Measurements from ENCODE around the gene FLVCR2.
"Not testable (repeated sequence)": the region's sequence is repeated elsewhere in the genome, so short reads cannot be mapped to it uniquely, and the experiment has no call there.

The FLVCR2 gene

DNA sequence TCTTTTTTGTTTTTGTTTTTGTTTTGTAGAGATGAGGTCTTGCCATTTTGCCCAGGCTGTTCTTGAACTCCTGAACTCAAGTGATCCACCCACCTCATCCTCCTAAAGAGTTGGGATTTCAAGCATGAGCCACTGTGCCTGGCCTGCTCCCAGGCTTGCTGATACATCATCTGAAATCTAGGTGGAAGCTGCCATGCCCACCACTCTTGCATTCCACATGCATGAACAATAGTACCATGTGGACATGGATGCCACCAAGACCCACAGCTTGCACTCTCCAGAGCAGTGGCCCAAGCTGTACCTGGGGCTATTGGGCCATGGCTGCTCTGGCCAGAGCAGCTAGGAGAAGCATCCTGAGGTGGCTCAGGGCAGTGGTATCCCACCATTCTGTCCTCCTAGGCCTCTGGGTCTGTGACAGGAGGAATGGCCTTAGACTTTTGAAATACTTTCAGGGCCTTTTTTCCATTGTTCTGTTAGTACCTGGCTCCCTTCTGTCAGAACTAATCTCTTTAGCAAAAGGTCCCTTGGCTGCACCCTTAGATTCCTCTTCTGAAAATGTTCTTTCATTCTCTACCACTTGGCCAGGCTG is 13.7 kb downstream of the FLVCR2 start:
- no peak for DNase-seq (ENCODE audit: low read depth)

DNA sequence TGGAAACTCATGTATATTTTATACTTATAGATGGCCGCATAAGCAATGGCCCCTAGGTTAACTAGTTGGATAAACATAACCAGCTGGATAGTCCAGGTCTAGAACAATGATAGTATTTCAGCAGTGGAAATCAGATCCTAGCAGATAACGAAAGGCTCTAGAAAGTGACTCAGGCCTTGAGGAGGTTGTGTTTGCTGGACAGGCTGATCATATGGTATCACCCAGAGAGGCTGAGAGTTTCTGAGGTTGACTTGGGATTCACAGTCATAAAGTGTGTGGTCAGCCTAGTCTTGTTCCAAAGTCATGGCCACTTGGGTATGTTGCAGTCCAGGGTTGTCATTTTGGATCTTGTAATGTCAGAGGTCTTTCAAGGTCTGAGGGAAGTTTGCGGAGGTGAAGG is 16.8 kb downstream of the FLVCR2 start:
- DNase-seq (ENCODE audit: low read depth), result no peak

DNA sequence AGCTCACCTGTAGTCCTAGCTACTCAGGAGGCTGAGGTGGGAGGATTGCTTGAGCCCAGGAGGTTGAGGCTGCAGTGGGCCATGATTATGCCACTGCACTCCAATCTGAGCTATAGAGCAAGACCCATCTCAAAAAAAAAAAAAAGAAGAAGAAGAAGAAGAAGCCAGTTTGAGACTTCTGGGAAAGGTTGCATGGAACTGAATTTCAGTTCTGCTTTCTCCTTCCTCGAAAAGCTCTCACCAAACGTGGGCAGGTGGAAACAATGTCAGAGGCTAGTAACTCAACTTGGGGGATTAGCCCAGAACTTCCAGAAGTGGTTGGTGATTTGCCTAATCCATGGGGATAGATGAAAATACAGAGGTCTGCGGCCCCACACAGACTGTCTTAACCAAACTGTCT is 18.7 kb downstream of the FLVCR2 start:
- DNase-seq (ENCODE audit: low read depth), result no peak

DNA sequence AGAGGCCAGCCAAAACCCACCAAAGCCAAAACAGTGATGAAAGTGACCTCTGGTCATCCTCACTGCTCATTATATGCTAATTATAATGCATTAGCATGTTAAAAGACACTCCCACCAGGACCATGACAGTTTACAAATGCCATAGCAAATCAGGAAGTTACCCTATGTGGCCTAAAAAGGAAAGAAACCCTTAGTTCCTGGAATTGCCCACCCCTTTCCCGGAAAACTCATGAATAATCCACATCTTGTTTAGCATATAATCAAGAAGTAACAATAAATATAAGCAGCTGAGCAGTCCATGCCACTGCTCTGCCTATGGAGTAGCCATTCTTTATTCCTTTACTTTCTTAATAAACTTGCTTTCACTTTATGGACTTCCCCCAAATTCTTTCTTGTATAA is 21.7 kb downstream of the FLVCR2 start:
- DNase-seq (ENCODE audit: low read depth), result not testable (repeated sequence)

DNA sequence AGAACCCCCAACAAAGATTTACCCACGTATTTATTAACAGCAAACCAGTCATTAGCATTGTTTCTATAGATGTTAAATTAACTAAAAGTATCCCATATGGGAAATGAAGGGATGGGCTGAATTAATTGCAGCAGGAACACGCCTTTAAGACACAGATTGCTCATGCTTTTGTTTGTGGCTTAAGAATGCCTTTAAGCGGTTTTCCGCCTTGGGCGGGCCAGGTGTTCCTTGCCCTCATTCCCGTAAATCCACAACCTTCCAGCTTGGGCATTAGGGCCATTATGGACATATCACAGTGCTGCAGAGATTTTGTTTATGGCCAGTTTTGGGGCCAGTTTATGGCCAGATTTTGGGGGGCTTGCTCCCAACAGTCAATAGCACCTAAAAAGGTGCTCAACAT is 22.6 kb downstream of the FLVCR2 start:
- not testable (repeated sequence) for DNase-seq (ENCODE audit: low read depth)

DNA sequence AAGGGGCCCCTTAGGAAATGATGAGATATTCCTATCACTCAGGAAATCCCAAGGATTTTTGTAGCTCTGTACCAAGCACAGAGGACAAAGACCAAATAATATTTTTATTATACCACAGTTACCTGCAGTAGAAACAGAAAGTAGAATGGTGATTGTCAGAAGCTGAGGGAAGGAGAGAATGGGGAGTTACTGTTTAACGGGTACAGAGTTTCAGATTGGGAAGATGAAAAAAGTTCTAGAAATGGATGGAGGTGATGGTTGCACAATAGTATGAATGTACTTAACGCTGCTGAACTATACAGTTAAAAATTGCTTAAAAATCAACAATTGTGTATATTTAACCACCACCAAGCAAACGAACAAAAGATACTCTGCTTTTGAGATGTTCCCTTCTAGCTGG is 24.1 kb downstream of the FLVCR2 start:
- no peak for DNase-seq (ENCODE audit: low read depth)

DNA sequence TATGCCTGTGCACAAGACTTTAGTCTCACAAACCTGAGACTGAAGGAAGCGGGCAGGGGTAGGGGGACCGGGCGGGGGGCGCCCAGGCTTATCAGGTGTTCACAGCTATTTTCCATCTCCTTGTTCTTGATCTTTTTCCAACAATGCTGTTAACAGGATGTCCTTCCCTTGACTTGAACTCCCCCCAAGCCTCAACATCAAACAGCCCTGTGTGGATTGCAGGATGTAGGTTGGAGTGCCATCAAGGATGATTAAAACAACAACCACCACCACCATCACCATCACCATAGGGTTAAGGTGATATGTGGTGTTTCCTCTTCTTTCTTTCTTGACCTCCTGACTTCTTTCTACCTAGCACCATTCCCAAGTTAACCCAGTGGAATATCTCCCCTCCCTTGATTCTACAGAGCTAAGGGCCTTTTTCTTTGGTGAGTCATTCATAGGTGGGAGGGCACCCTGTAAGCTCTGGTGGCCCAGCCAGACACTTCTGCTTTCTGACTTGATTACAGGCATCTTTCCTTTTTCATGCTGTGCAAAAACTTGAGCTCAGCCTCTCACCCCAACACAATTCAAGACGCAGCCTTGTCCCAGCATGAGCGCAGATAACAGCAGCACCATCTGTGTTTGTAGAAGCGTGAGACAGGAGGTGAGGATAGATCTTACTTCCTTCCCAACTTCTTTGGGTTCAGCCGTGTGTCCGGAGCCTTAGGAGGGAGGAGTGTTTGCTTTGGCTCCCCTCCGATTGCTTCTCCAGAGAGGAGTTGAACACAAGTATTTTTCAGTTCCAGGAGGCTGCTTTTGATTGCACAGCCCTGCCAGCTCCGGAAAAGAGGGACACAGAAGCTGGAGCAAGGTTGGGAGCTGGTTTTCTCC is 26.8 kb downstream of the FLVCR2 start:
- no peak for DNase-seq (ENCODE audit: low read depth)

DNA sequence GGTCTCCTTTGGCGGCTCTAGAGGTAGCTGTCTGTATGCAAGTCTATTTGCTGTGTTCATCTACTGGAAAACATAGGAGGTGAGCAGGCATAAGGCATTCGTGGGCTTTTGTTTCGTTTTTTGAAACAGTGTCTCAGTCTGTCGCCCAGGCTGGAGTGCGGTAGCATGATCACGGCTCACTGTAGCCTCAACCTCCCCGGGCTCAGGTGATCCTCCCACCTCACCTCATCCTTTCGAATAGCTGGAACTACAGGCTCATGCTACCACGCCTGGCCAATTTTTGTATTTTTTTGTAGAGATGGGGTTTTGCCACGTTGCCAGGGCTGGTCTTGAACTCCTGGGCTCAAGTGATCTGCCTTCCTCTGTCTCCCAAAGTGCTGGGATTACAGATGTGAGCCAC is 27.5 kb downstream of the FLVCR2 start:
- DNase-seq (ENCODE audit: low read depth), result no peak

DNA sequence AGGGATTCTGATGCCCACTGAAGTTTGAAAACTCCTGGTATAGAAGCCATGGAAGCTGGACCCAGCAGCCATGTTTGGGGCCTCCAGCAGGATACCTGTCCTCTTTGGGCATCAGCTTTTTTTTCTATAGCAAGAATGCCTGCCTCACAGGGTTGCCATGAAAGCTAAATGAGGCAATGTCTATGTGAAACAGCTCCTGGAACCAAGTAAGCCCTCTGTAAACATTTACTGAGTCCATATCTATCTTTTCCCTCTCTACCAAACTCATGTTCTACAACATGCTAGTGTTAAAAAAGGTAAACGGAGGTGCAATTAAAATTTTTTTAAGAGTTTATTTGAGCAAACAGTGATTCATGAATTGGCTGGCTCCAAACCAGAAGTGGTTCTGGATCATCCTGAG is 28.6 kb downstream of the FLVCR2 start:
- no peak for DNase-seq (ENCODE audit: low read depth)

DNA sequence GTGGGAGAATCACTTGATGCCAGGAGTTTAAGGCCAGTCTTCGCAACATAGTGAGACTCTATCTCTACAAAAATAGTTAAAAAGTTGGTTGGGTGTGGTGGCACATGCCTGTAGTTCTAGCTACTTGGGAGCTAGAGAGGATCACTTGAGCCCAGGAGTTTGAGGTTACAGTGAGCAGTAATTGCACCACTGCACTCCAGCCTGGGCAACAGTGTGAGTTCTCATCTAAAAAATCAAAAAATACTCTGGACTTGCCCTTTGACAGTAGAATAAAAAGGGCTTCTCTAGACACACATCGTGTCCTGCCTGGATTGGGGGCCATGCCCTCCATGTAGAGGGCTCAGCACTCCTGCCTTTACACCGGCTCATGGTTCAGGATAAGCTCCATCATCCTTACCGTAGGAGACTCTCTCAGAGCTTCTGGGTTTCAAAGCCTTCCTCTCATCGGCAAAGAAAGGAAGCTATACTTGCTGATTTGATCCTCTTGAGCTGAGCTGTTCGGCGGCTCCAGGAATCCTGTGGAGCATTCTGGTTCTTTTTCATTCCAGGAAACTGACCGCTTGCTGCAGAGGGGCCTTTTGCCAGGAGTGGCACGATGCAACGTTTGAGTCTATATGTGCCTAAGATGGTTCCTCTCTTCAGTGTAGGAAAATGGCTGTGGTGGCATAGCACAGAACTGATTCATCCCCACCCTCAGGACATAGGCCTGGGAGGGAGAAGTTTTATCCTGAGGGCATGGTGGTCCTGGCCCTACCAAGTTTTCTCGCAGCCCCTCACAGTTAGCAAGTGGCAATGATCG is 29.6 kb downstream of the FLVCR2 start:
- DNase-seq (ENCODE audit: low read depth), result no peak

DNA sequence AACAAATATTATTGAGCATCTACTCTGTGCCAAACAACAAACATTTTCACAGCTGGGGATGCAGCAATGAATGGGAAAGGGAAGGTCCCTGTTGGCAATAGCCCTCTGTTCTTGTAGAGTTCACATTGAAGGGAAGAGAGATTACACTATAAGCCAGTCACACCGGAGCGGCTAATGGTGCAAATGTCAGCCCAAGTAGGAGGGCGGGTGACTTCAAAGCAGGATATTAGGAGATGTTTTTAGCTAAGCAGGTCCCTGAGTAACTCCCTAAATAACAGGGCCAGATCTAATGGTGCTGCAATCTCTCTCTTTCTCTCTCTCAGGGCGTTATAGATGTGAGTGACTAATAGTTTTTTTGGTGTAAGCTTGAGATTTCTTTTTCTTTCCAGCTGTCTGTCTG is 30.7 kb downstream of the FLVCR2 start:
- DNase-seq (ENCODE audit: low read depth), result no peak

DNA sequence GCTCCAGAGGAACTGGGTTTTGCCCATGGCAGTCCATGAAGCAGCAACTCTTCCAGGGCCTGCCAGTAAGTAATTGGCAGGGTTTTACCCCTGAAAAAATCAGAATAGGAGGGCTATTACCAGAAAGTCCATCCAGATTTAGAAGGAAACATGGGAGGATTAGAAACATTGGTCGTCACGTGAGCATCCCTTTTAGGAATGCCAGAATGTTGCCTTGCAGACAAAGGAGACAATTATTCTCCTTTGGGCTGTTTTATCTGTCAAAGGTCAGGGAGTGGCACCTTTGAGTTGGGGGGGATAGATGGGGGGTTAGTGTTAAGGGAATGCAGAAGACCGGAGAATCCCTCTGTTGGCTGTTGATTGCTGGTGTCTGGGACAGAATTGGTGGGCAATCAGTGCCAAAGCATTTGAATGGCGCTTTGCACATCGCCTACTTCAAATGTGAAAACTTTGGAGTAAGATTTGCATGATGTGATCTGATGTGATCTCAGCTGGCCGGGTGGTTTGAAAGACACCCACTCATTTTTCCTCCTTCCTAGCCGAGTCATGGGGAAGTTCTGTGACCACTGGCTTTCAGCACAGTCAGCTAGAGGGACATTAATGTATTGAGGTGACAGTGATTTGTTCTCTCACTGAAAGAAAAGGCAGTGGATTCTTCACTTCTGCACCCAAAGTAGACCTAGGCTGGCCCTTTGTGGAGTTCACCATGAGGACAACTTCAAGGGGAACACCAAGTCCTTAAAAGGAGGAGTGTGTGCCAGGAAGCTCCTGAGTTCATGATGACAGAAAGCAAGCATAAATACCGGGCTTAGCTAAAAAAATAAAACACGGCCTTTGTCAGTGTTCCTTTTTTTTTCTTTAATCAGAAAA is 31.4 kb downstream of the FLVCR2 start:
- DNase-seq (ENCODE audit: low read depth), result no peak

DNA sequence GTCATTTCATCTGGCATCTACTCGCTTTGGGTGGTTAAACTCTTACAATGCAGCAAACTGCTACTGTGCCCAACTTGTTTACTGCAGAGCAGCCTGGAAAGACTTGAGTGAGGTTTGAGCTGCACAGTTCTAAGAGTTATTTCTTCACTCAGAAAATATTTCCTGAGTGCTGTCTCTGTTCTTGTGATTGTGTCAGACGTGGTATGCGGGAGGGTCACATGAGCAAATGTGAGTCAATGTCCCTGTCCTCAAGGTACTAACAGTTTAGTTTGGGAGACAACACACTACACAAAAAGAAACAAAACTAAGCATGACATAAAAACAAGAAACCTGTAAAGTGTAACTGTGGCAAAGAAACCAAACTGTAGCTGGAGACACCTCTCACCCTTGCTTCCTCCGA is 32.4 kb downstream of the FLVCR2 start:
- DNase-seq (ENCODE audit: low read depth), result no peak

DNA sequence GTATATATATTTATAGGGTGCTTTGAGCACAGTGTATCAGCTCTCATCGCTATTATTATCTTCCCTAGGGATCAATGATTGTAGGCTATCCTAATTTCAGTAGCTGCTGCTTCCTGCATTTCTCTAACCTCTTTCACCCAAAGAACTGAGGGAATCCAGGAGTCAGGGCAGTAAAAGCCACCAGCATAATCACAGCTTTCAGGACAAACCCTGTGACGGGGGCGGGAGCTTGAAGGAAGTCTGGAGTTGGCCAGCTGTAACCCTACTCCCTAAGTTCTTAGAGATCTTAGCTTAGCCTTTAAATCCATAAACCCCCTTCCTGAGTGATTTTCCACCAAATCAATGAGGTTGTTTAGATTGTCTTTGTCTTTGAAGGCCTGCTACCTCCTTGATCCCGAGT is 33.7 kb downstream of the FLVCR2 start:
- no peak for DNase-seq (ENCODE audit: low read depth)

DNA sequence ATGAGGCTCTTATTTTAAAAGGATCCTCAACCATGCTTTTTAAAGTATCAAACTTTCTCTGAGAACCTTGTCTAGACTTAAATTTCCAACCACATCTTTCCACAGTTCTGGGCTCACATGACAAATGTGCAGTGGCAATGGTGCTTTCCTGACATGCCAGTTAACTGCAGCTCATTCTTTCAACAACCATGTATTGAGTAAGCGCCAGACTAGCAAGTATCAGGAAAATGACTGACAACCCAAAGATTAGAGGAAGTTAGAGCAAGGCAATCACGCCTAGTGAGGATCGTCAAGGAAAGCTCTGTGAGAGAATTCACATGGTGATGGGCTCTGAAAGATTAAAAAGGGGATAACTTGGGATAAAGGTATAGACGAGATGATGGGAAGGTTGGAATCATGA is 35.8 kb downstream of the FLVCR2 start:
- DNase-seq (ENCODE audit: low read depth), result no peak

DNA sequence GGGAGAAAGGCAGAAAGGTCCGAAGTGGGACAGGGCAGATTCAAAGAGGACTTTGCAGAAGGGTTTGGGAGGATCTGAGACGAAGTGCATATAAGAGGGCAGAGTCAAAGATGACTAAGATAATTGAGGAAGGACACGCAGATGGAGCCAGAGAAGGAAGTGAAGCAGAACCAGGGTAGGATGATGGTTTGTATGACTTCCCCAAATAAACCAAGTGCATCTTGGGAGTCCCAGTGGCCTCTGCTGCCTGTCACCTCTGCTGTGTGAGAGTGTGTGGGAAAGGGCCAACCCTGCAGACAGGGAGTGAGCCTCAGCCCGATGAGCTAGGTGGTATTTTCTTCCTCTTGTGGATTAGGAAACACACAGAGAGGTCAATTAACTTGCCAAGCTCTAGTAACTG is 36.8 kb downstream of the FLVCR2 start:
- no peak for DNase-seq (ENCODE audit: low read depth)

DNA sequence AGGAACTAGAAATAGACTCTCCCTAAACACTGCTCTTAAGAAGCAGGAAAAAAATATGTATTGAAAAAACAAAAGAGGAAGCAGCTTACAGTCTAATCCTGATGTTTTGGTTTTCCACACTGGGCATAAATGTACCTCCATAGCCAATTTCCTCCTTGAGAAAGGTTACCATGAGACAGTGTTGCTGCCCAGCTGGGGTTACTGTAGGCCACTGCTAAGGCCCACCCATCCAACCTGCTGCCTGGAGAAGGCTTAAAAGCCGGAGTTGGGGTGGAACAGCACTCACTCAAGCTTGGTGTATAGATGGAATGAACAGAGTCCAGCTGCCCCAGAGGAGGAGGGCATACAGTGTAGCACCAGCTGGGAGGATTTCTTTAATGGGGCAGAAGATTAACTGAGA is 41.1 kb downstream of the FLVCR2 start:
- DNase-seq (ENCODE audit: low read depth), result no peak

DNA sequence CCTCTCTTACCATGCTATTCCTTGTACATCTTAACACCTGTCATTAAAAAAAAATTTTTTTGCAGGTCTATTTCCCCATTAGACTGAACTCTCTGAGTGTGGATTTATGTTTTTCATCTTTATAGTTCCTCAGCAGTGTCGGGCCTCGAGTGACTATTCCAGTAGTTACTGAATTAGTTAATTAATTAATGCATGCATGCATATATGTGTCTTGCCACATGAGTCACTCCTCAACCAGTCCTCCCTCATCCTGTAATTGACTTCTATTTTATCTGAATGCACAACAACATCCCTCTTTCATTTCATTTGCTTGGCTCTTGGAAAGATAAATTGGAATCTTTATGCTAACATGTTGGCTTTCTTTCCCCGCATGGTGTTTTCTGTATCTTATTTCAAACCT is 46.6 kb downstream of the FLVCR2 start:
- DNase-seq (ENCODE audit: low read depth), result no peak

DNA sequence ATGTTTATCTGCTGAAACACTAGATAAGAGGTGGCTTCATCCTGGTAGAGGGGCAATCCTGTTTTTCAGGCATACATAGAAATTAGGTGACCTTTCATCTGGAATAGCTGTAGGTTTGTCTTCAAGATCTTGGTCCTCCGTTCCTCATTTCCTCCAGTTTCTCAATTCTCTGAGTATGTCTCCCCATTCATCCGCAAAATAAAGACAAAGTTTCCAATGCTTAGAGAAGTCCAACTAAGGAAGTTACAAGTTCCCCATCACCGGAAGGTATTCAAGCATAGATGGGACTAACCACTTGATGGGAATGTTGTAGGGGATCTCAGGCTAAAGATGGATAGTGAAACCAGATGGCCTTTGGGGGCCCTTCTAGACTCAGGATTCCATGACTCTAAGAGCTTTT is 48.0 kb downstream of the FLVCR2 start:
- DNase-seq (ENCODE audit: low read depth), result no peak

DNA sequence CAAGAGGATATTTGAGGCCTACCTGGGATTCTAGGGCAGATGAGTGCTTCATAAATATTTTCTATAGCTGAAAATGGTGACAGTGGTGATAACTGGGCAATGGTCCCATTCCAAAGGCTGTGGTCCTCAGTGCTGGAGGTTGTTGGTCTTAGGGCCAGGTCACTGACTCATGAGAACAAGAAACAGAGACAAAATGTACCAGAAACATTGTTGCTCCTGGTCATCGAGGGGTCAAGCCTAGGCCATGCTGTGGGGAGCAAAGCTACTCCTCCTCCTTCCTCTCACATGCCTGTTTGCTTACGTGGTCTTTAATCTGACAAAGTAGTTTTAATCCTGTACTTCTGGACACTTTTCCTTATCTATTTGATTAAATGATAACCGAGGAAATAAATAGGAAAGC is 48.4 kb downstream of the FLVCR2 start:
- DNase-seq (ENCODE audit: low read depth), result no peak

DNA sequence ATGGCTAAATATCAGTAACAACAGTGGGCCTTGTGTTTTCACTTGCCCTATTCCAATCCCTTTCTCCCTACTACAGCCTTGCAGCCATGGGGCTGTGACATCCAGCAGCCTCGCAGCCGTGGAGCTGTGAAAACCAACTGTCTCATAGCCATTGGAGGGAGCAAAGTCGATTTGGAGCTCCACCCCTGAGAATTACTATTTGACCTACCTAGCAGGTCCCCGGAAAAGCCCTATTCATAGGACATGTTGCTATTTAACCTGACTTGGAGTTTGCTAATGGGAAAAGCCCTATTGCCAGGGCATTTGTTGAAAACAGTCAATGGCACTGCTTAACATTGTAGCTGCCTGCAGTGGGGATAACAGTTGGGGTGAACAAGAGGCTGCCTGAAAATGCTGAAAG is 49.0 kb downstream of the FLVCR2 start:
- DNase-seq (ENCODE audit: low read depth), result no peak

DNA sequence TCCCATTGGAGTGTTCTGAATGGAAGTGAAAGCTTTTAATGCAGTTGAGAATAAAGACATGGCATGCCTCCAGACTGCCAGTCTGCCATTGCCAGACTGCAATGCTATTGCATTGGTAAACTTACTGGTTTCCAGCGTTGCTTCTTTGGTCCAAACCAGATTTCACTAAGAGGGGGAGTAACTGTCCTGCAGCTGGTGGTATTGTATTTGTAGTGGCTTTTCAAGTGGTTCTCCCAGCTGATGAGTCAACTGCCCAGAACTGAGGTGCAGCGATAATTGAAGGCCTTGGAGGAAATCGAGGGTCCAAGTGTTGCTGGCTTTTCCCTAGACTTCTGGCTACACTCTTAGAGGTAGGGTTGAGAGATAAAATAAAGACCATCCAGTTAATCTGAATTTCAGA is 50.4 kb downstream of the FLVCR2 start:
- DNase-seq (ENCODE audit: low read depth), result no peak
